ENCODE results near the gene EXPH5. TPM values are rescaled to one million over a fixed set of nuclear protein-coding genes. Genes with fewer than 3 reads are reported as not detected.

The EXPH5 gene
- total and polyA plus RNA-seq, 9 of the 15 experiments (the other 6 are each of a cell fraction or from before 2014, with no cell fraction given), result 1.3 to 8.5 (median 4.8) TPM

GRCh38 chr11:108624196-108624925, 30.8 kb upstream of the EXPH5 start (continued):
- peak; percentile 15; the same call in 1 of the 2 replicates for TF ChIP-seq SMARCE1 (IDR thresholded peaks at IDR 0.05)
- TF ChIP-seq RFX1 (IDR thresholded peaks at IDR 0.05), result peak; percentile 35
- no peak for TF ChIP-seq LCOR (CRISPR knock-in tag; IDR thresholded peaks at IDR 0.05)

DNA sequence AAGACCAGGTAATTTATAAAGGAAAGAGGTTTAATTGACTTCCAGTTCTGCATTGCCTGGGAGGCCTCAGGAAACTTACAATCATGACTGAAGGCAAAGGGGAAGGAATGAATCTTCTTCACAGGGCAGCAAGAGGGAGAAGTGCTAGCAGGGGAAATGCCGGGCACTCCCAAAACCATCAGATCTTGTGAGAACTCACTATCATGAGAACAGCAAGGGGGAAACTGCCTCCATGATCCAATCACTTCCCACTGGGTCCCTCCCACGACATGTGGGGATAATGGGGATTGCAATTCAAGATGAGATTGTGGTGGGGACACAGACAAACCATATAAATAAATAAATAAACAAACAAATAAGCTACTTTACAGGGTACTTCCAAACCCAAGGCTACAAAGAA, 28.8 kb upstream of the EXPH5 start:
- Histone ChIP-seq H3K9me3 (replicated peaks; ENCODE audit: control insufficient read depth, insufficient read depth, low read depth, low read length) (no peaks in the 10 kb centered on the region), H3K79me2 (ENCODE audit: control insufficient read depth, insufficient read depth, low read length) (no peaks in the 10 kb centered on the region), H3K36me3 (ENCODE audit: control insufficient read depth, insufficient read depth, low read length) (no peaks in the 10 kb centered on the region), H2AFZ (ENCODE audit: low read depth, low read length) (no peak overlapping the region), H3K4me2 (ENCODE audit: insufficient read depth, low read length) (no peak overlapping the region), H3K27ac (ENCODE audit: extremely low read depth, low read depth, low read length) (no peak overlapping the region), H3K4me1 (replicated peaks in 1 of 2; ENCODE audit: control insufficient read depth in 2 of 2, insufficient read depth in 2 of 2, low read length in 2 of 2) (peaks cover 0 to 3% of the 10 kb centered on the region in 2 experiments; a peak in 2 of 5 replicates), H3K9me1 (ENCODE audit: control insufficient read depth, insufficient read depth, low read length) (no peaks in the 10 kb centered on the region), H3K4me3 (no peak overlapping the region), H4K20me1 (replicated peaks; ENCODE audit: control insufficient read depth, insufficient read depth, low read length) (no peaks in the 10 kb centered on the region), H3K9ac (ENCODE audit: insufficient read depth in 1 of 2, low read depth in 2 of 2, low read length in 2 of 2) (no peak overlapping the region), H3K27me3 (ENCODE audit: control insufficient read depth in 2 of 2, insufficient read depth in 2 of 2, low read length in 2 of 2) (no peaks in the 10 kb centered on the region)
- no peak for ATAC-seq
- in situ Hi-C loops (cut with MboI) (no loop called here), intact Hi-C loops (cut with micrococcal nuclease) (no loop called here)
- no TSS peak for BruUV-seq (replicated peaks)
- WGBS (ENCODE audit: insufficient coverage, low coverage, missing lambda C conversion rate), result 14% methylated on average over 1 of the region's 2 CpGs
- ChIA-PET POLR2A (interaction anchor here (0.9 kb wide), 1 partner anchor 16 kb away, joined by 3 read pairs; no protein-coding TSS in a partner anchor), CTCF (ENCODE audit: low intra/inter-chr PET ratio) (no interaction called here)
- no peak for FAIRE-seq
- TF ChIP-seq MCM3 (IDR thresholded peaks at IDR 0.05) (no peak), CHD1 (IDR thresholded peaks at IDR 0.05; ENCODE audit: low read length) (no peak), BDP1 (IDR thresholded peaks at IDR 0.05; ENCODE audit: insufficient read depth, insufficient read length) (no peak), ATF2 (CRISPR knock-in tag; IDR thresholded peaks at IDR 0.05) (no peak), KDM1A (IDR thresholded peaks at IDR 0.05) (no peak), SMAD2 (IDR thresholded peaks at IDR 0.05; ENCODE audit: low read depth, low read length) (no peak)
- DNase-seq (ENCODE audit: extremely low read depth in 1 of 4, low spot score in 3 of 4), result no peak
